ENCODE results near the gene HAPLN3. TPM values are rescaled to one million over a fixed set of nuclear protein-coding genes. Genes with fewer than 3 reads are reported as not detected.

Gene HAPLN3
- total RNA-seq, 4 donors from 2014 or later: 3.6 to 14.0 (median 5.8) TPM

DNA sequence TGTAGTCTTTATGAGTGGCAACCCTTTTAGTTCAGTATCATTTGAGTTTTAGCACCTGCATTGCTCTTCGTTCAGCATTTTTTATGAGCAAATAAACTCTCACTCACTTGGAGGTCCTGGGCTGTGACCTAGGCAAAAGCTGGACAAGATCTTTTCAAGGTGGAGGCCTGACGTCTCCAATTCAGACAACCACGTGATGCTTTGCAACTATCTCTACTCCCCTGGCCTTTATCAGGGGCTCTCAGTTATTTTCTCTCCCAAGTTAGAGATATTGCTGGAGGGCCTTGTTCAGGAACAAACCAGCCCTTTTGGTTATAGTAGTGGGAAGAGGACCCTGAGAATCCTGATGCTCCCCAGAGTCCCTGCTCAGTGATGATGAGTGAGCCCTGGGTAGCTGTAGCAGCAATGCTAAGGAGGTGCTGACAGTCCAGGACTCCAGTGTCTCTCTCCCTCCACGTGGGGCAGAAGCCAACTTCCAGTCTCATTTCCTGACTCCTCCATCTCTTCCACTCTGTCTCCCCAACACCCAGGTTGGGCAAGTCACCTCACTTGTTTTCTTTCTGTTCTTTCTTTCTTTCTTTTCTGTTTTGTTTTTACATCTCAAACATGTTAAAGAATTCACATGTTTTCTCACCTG, 30.4 kb downstream of the HAPLN3 start:
- no peaks in the 10 kb centered on the region for H3K9me3 ChIP-seq
- WGBS, 2 donors: 75 to 77% methylated on average over 4 of the region's 4 CpGs
- intact Hi-C loops (cut with DNase I): no loop called here
- DNase-seq: no peak
- no peak overlapping the region for H3K4me3 ChIP-seq (replicated peaks in 1 of 3)
- H3K36me3 ChIP-seq: no peaks in the 10 kb centered on the region
- no peaks in the 10 kb centered on the region for H3K27me3 ChIP-seq
- no peak overlapping the region for H3K27ac ChIP-seq
- TF ChIP-seq POLR2A (IDR thresholded peaks at IDR 0.05): no peak
- TF ChIP-seq, protein P1, sequence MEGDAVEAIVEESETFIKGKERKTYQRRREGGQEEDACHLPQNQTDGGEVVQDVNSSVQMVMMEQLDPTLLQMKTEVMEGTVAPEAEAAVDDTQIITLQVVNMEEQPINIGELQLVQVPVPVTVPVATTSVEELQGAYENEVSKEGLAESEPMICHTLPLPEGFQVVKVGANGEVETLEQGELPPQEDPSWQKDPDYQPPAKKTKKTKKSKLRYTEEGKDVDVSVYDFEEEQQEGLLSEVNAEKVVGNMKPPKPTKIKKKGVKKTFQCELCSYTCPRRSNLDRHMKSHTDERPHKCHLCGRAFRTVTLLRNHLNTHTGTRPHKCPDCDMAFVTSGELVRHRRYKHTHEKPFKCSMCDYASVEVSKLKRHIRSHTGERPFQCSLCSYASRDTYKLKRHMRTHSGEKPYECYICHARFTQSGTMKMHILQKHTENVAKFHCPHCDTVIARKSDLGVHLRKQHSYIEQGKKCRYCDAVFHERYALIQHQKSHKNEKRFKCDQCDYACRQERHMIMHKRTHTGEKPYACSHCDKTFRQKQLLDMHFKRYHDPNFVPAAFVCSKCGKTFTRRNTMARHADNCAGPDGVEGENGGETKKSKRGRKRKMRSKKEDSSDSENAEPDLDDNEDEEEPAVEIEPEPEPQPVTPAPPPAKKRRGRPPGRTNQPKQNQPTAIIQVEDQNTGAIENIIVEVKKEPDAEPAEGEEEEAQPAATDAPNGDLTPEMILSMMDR (IDR thresholded peaks at IDR 0.05): no peak
- H3K4me1 ChIP-seq: no peaks in the 10 kb centered on the region

DNA sequence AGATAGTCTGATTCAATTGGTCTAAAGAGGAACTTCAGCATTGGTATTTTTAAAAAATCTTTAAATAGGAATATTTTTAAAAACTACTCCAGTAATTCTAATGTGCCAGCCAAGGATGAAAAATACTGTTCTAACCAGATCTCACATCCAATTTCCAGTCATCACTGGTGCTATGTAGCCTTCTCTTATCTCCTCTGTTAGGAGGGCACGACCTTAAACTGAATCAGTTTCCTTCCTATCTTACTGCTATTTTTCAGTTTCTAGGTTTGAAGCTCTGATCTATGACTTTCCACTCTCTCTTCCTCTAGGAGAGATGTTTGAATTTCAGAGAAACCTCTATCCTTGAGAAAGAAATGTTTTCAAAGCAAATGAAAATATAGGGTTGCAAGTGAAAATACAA, 31.9 kb downstream of the HAPLN3 start:
- Histone ChIP-seq H3K27me3 (no peaks in the 10 kb centered on the region), H3K27ac (no peak overlapping the region), H3K4me1 (no peaks in the 10 kb centered on the region), H3K36me3 (no peaks in the 10 kb centered on the region), H3K9me3 (no peaks in the 10 kb centered on the region), H3K4me3 (replicated peaks in 1 of 3) (no peak overlapping the region)
- DNase-seq: no peak
- TF ChIP-seq POLR2A (IDR thresholded peaks at IDR 0.05): no peak
- TF ChIP-seq, protein P1 (IDR thresholded peaks at IDR 0.05): no peak
- WGBS, 2 donors: 76 to 78% methylated on average over 1 of the region's 1 CpG
- intact Hi-C loops (cut with DNase I): no loop called here

DNA sequence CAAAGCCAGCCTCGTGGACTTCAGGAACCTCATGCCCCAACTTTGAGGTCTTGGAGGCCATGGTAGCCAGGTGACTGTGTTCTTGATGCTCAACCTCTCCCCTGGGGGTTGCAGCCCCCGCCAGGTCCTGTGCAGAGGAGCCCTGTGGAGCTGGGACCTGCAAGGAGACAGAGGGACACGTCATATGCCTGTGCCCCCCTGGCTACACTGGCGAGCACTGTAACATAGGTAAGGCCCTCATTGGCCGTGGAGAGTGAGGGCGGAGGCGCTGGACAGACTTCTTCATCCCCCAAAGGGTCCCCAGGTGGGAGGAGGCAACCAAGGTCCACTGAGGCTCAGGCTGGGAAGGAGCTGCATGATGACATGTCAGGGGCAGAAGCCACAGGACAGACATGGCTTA, 35.1 kb downstream of the HAPLN3 start:
- WGBS, 2 donors: 83 to 84% methylated on average over 6 to 7 of the region's 7 CpGs

DNA sequence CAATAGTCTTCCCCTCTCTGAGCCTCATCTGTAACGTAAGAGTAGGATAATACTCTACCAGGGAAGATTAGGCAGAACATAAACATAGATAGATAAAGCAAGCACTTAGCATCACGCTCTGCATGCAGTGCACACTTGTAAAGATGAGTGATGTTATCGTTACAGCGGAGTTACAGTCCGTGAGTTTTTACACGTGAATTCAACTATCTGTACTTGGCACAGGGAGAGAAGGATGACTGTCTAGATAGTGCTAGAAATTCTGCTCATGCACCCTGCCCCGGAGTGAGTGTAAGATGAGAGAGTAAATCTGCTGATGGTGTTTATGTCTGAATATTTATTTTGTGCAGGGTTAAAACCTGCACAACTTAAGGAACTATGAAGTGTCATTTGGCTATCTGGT, 35.8 kb downstream of the HAPLN3 start:
- Histone ChIP-seq H3K4me1 (no peaks in the 10 kb centered on the region), H3K4me3 (replicated peaks in 1 of 3) (no peak overlapping the region), H3K36me3 (no peaks in the 10 kb centered on the region), H3K27ac (no peak overlapping the region), H3K27me3 (no peaks in the 10 kb centered on the region), H3K9me3 (no peaks in the 10 kb centered on the region)
- intact Hi-C loops (cut with DNase I): no loop called here
- TF ChIP-seq POLR2A (IDR thresholded peaks at IDR 0.05): no peak
- TF ChIP-seq, protein P1 (IDR thresholded peaks at IDR 0.05): no peak
- no peak for DNase-seq
- WGBS, 2 donors: 58 to 69% methylated on average over 7 of the region's 7 CpGs

More for the DNA sequence above, 35.1 kb downstream of the HAPLN3 start:
- Histone ChIP-seq H3K4me1 (no peaks in the 10 kb centered on the region), H3K27ac (no peak overlapping the region), H3K4me3 (replicated peaks in 1 of 3) (no peak overlapping the region), H3K36me3 (no peaks in the 10 kb centered on the region), H3K27me3 (no peaks in the 10 kb centered on the region), H3K9me3 (no peaks in the 10 kb centered on the region)
- no peak for DNase-seq
- intact Hi-C loops (cut with DNase I): no loop called here
- no peak for TF ChIP-seq POLR2A (IDR thresholded peaks at IDR 0.05)
- TF ChIP-seq, protein P1 (IDR thresholded peaks at IDR 0.05): no peak

DNA sequence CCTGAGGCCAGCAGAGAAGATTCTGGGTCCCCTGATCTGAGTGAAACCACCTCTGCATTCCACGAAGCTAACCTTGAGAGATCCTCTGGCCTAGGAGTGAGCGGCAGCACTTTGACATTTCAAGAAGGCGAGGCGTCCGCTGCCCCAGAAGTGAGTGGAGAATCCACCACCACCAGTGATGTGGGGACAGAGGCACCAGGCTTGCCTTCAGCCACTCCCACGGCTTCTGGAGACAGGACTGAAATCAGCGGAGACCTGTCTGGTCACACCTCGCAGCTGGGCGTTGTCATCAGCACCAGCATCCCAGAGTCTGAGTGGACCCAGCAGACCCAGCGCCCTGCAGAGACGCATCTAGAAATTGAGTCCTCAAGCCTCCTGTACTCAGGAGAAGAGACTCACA, 36.4 kb downstream of the HAPLN3 start:
- no peaks in the 10 kb centered on the region for H3K36me3 ChIP-seq
- DNase-seq: no peak
- WGBS, 2 donors: 83 to 92% methylated on average over 5 to 10 of the region's 11 CpGs
- no peak overlapping the region for H3K4me3 ChIP-seq (replicated peaks in 1 of 3)
- H3K9me3 ChIP-seq: no peaks in the 10 kb centered on the region
- H3K4me1 ChIP-seq: no peaks in the 10 kb centered on the region
- no peak overlapping the region for H3K27ac ChIP-seq
- H3K27me3 ChIP-seq: no peaks in the 10 kb centered on the region
- intact Hi-C loops (cut with DNase I): no loop called here
- no peak for TF ChIP-seq POLR2A (IDR thresholded peaks at IDR 0.05)
- TF ChIP-seq, protein P1 (IDR thresholded peaks at IDR 0.05): no peak
